Endothelial cell of umbilical vein (primary cell): Measurements from ENCODE around the gene NRXN3. TPM values are rescaled to one million over a fixed set of nuclear protein-coding genes. Genes with fewer than 3 reads are reported as not detected.

Source experiments
- BruUV-seq: library from RNA; stranded (reverse); fragments of 400-500 nt; replicated peaks from 2 replicates; lab custom pipeline; 2021; lab: Mats Ljungman, UMichigan
- CTCF ChIA-PET: fragments of 300-600, 350-600 bp; sonication (Branson Sonifier 250); formaldehyde crosslinking; loops from one replicate; lab custom pipeline; 2021; ENCODE audit warnings: antibody characterized with exemption, inconsistent platforms; lab: Charles Lee
- POLR2A ChIA-PET: fragments of 300-600, 350-600 bp; sonication (Branson Sonifier 250); formaldehyde crosslinking; loops from one replicate; lab custom pipeline; 2021; ENCODE audit warnings: antibody characterized with exemption, inconsistent platforms; lab: Charles Lee
- DNase-seq: peaks from one replicate; pipeline ENCODE4 v3.0.0-alpha.2; 2011; ENCODE audit warnings: low read depth, low spot score
- FAIRE-seq: peaks from 2 replicates; lab custom pipeline; 2011; peaks lifted over from hg19 to GRCh38; lab: Jason Lieb, UNC
- H2AFZ ChIP-seq: 2 replicates; pipeline ENCODE4 v1.6.0; 2012; ENCODE audit warnings: low read depth, low read length, control low read depth, inconsistent platforms
- H3K27ac ChIP-seq: 2 replicates; pipeline ENCODE4 v1.5.1; 2011; ENCODE audit warnings: low read depth, mild to moderate bottlenecking, control low read depth, low read length, moderate library complexity; ENCODE audit not compliant: insufficient read depth
- H3K27me3 ChIP-seq, 2 experiments: 2 replicates each; pipeline versions ENCODE4 v1.6.0 to v1.6.1; 2011; ENCODE audit warnings: low read length in 2 of 2, mixed read lengths in 1 of 2; ENCODE audit not compliant: control insufficient read depth in 2 of 2, insufficient read depth in 2 of 2
- H3K36me3 ChIP-seq, 2 experiments: 2 replicates in 1 of 2; 3 replicates in 1 of 2; pipeline ENCODE4 v1.5.1; 2011; ENCODE audit warnings: low read length in 2 of 2, mild to moderate bottlenecking in 1 of 2, moderate library complexity in 1 of 2; ENCODE audit not compliant: control insufficient read depth in 2 of 2, insufficient read depth in 2 of 2; ENCODE audit errors: extremely low read depth in 1 of 2
- H3K4me1 ChIP-seq: 3 replicates; pipeline ENCODE4 v1.5.1; 2011; ENCODE audit warnings: mild to moderate bottlenecking, low read length; ENCODE audit not compliant: control insufficient read depth, insufficient read depth; ENCODE audit errors: extremely low read depth
- H3K4me2 ChIP-seq: 2 replicates; pipeline ENCODE4 v1.6.1; 2011; ENCODE audit warnings: low read length, control low read depth, mixed read lengths; ENCODE audit not compliant: insufficient read depth
- H3K4me3 ChIP-seq, 3 experiments: fragments of 200-600 bp in 1 of 3; sonication (generic), shearing (Covaris generic) in 1 of 3; replicated peaks in 1 of 3; 2 replicates each; pipeline ENCODE4 v1.5.1; 2011 to 2016; ENCODE audit warnings: control low read depth in 3 of 3, low read length in 3 of 3, mild to moderate bottlenecking in 2 of 3, inconsistent platforms in 1 of 3, low read depth in 1 of 3, moderate library complexity in 1 of 3; ENCODE audit not compliant: insufficient read depth in 1 of 3
- H3K79me2 ChIP-seq: 2 replicates; pipeline ENCODE4 v1.6.0; 2012; ENCODE audit warnings: low read length, inconsistent platforms; ENCODE audit not compliant: control insufficient read depth, insufficient read depth
- H3K9ac ChIP-seq: replicated peaks from 2 replicates; pipeline ENCODE3; 2011; ENCODE audit warnings: low read length, control low read depth; ENCODE audit not compliant: insufficient read depth; ENCODE audit errors: extremely low read depth
- H3K9me1 ChIP-seq: replicated peaks from 3 replicates; pipeline ENCODE4 v1.6.0; 2011; ENCODE audit warnings: mild to moderate bottlenecking, low read length; ENCODE audit not compliant: control insufficient read depth, insufficient read depth; ENCODE audit errors: extremely low read depth
- H3K9me3 ChIP-seq: replicated peaks from 2 replicates; pipeline ENCODE4 v1.5.1; 2012; ENCODE audit warnings: low read length, inconsistent platforms; ENCODE audit not compliant: control insufficient read depth, insufficient read depth
- H4K20me1 ChIP-seq: replicated peaks from 2 replicates; pipeline ENCODE3; 2011; ENCODE audit warnings: mild to moderate bottlenecking, low read length; ENCODE audit not compliant: control insufficient read depth, insufficient read depth; ENCODE audit errors: extremely low read depth
- CTCF ChIP-seq, 2 donors: IDR thresholded peaks; 1 replicate in 1 of 2; 2 replicates in 1 of 2; pipeline ENCODE4 v1.5.1; 2011; ENCODE audit warnings: low read length in 2 of 2, mild to moderate bottlenecking in 2 of 2, moderate library complexity in 2 of 2, control low read depth in 1 of 2, inconsistent platforms in 1 of 2, low read depth in 1 of 2; ENCODE audit not compliant: insufficient read depth in 1 of 2; ENCODE audit errors: extremely low read depth in 1 of 2
- EZH2 ChIP-seq: IDR thresholded peaks from 2 replicates; pipeline ENCODE4 v1.6.1; 2012; ENCODE audit warnings: borderline replicate concordance, low read depth, mild to moderate bottlenecking, moderate library complexity, low read length, inconsistent platforms; ENCODE audit not compliant: severe bottlenecking
- FOS ChIP-seq: IDR thresholded peaks from 2 replicates; pipeline ENCODE4 v1.6.1; 2011; ENCODE audit warnings: mild to moderate bottlenecking, low read length, moderate library complexity, borderline replicate concordance; ENCODE audit not compliant: insufficient read depth
- GATA2 ChIP-seq: IDR thresholded peaks from 2 replicates; pipeline ENCODE4 v1.7.0; 2011; ENCODE audit warnings: low read depth, mild to moderate bottlenecking, moderate library complexity, mixed read lengths, low read length; ENCODE audit not compliant: insufficient read length, insufficient read depth
- JUN ChIP-seq: IDR thresholded peaks from 2 replicates; pipeline ENCODE4 v1.6.1; 2011; ENCODE audit warnings: borderline replicate concordance, low read depth; ENCODE audit not compliant: insufficient read length, insufficient read depth
- MAX ChIP-seq: IDR thresholded peaks from 2 replicates; pipeline ENCODE4 v1.6.1; 2011; ENCODE audit not compliant: insufficient read depth, insufficient read length
- MYC ChIP-seq: IDR thresholded peaks from one replicate; pipeline ENCODE4 v1.6.1; 2011; ENCODE audit warnings: mild to moderate bottlenecking, low read depth, low read length
- POLR2A ChIP-seq: IDR thresholded peaks from 2 replicates; pipeline ENCODE4 v1.6.1; 2012; ENCODE audit warnings: low read depth, mild to moderate bottlenecking, control low read depth, low read length
- POLR2AphosphoS5 ChIP-seq: IDR thresholded peaks from 2 replicates; pipeline ENCODE4 v1.6.1; 2012; ENCODE audit warnings: low read depth, mild to moderate bottlenecking, control low read depth, low read length, moderate library complexity; ENCODE audit not compliant: insufficient read depth
- dilution Hi-C: fragments of 300-500 bp; cut with MboI; formaldehyde crosslinking; loops from one replicate; pipeline ENCODE4 v1.15.0; 2019; ENCODE audit warnings: low sequenced_read_pairs; ENCODE audit not compliant: extremely low pct_ligation_motif_present
- intact Hi-C: fragments of 100-400 bp; cut with micrococcal nuclease; formaldehyde crosslinking; loops from one replicate; pipeline ENCODE4 v1.10.0; 2022
- polyA plus RNA-seq, 4 experiments: library from polyadenylated mRNA; depleted of rRNA in 3 of 4; stranded (reverse) in 3 of 4; unstranded in 1 of 4; fragments of >200 nt; gene quantifications; 2 replicates each; pipeline versions ENCODE4 v1.2.1 to v1.2.3, GENCODE V29; 2011 to 2012; ENCODE audit warnings: missing spikeins in 1 of 4
- total RNA-seq: library from RNA; stranded (reverse); gene quantifications from 2 replicates; pipeline ENCODE4 v1.2.3, GENCODE V29; 2021

Gene NRXN3
- total and polyA plus RNA-seq, 2 donors (not counting 3 experiments of a cell fraction or from before 2014, with no cell fraction given), result 0.72 to 4.2 TPM

GRCh38 chr14:79837699-79838098 is 1667.5 kb downstream of the NRXN3 start:
- Histone ChIP-seq H3K27me3 (no peaks in the 10 kb centered on the region), H3K4me1 (no peaks in the 10 kb centered on the region), H3K79me2 (no peaks in the 10 kb centered on the region), H3K4me3 (no peak overlapping the region), H3K4me2 (no peak overlapping the region), H3K9ac (no peak overlapping the region), H3K27ac (no peak overlapping the region), H2AFZ (no peak overlapping the region), H4K20me1 (no peaks in the 10 kb centered on the region), H3K9me1 (no peaks in the 10 kb centered on the region), H3K36me3 (no peaks in the 10 kb centered on the region), H3K9me3 (peaks cover 3% of the 10 kb centered on the region)
- ChIA-PET POLR2A (no interaction called here), CTCF (no interaction called here)
- DNase-seq, result no peak
- intact Hi-C loops (no loop called here), dilution Hi-C loops (no loop called here)
- BruUV-seq, result no TSS peak
- TF ChIP-seq FOS, result no peak
- no peak for TF ChIP-seq POLR2A
- TF ChIP-seq CTCF (IDR thresholded peaks at IDR 0.05; ENCODE audit: extremely low read depth in 1 of 2, insufficient read depth in 1 of 2, low read depth in 1 of 2, low read length in 2 of 2), result no peak
- TF ChIP-seq EZH2, result no peak
- TF ChIP-seq JUN, result no peak
- no peak for TF ChIP-seq GATA2
- FAIRE-seq, result no peak

- H3K4me1 ChIP-seq, result no peaks in the 10 kb centered on the region
- dilution Hi-C loops (no loop called here), intact Hi-C loops (no loop called here)
- H3K27ac ChIP-seq, result no peak overlapping the region
- peaks cover 3% of the 10 kb centered on the region for H3K9me3 ChIP-seq
- H4K20me1 ChIP-seq, result no peaks in the 10 kb centered on the region
- no peak overlapping the region for H3K4me2 ChIP-seq
- FAIRE-seq (no peak), DNase-seq (no peak)
- no peak for TF ChIP-seq POLR2A
- TF ChIP-seq POLR2AphosphoS5, result no peak
- no peak for TF ChIP-seq GATA2
- TF ChIP-seq MYC, result no peak
- no peak for TF ChIP-seq MAX
- TF ChIP-seq EZH2, result no peak
- TF ChIP-seq FOS, result no peak
- TF ChIP-seq JUN, result no peak
- no peak for TF ChIP-seq CTCF (IDR thresholded peaks at IDR 0.05; ENCODE audit: extremely low read depth in 1 of 2, insufficient read depth in 1 of 2, low read depth in 1 of 2, low read length in 2 of 2)
- ChIA-PET POLR2A (no interaction called here), CTCF (no interaction called here)
- H3K9me1 ChIP-seq, result no peaks in the 10 kb centered on the region
- no peaks in the 10 kb centered on the region for H3K36me3 ChIP-seq
- no peaks in the 10 kb centered on the region for H3K27me3 ChIP-seq
- no peak overlapping the region for H3K4me3 ChIP-seq
- H2AFZ ChIP-seq, result no peak overlapping the region
- no peaks in the 10 kb centered on the region for H3K79me2 ChIP-seq
- no TSS peak for BruUV-seq
- H3K9ac ChIP-seq, result no peak overlapping the region
These were observed 1669.9 kb downstream of the NRXN3 start for GRCh38 chr14:79840103-79840502.
